SK-N-SH treated with all-trans-retinoic acid at 6 μM for 48 hours (cell line): Measurements from ENCODE around the gene RNH1.

ENCODE experiments used
- ATAC-seq: fragments of 200-7000 bp; cut with Tn5 transposase; 3 replicates; pipeline ENCODE4 v1.9.1; 2020; ENCODE audit warnings: mild to moderate bottlenecking, moderate library complexity
- ARNTL ChIP-seq: fragments of 450-650 bp; formaldehyde crosslinking; IDR thresholded peaks from 2 replicates; pipeline ENCODE4 v1.5.0; 2020; ENCODE audit warnings: low read depth, mild to moderate bottlenecking, moderate library complexity, borderline replicate concordance
- BACH2 ChIP-seq: fragments of 250-450 bp; sonication (Bioruptor Pico); IDR thresholded peaks from 2 replicates; pipeline ENCODE4 v1.9.0; 2021; ENCODE audit warnings: mild to moderate bottlenecking, borderline replicate concordance
- CSDC2 ChIP-seq: fragments of 250-450 bp; sonication (Bioruptor Pico); IDR thresholded peaks from 2 replicates; pipeline ENCODE4 v1.5.0; 2020; ENCODE audit warnings: mild to moderate bottlenecking, moderate library complexity
- CSRNP3 ChIP-seq: fragments of 250-450 bp; sonication (Bioruptor Pico); IDR thresholded peaks from 2 replicates; pipeline ENCODE4 v1.5.1; 2021; ENCODE audit warnings: mild to moderate bottlenecking, moderate library complexity
- ESRRG ChIP-seq: fragments of 250-450 bp; sonication (Bioruptor Pico); IDR thresholded peaks from 2 replicates; pipeline ENCODE4 v1.6.1; 2021; ENCODE audit warnings: mild to moderate bottlenecking
- GLIS3 ChIP-seq: fragments of 250-450 bp; sonication (Bioruptor Pico); IDR thresholded peaks from 2 replicates; pipeline ENCODE4 v1.5.0; 2020; ENCODE audit warnings: mild to moderate bottlenecking, moderate library complexity
- ISL1 ChIP-seq: fragments of 250-450 bp; sonication (Bioruptor Pico); IDR thresholded peaks from 2 replicates; pipeline ENCODE4 v2.1.2; 2022; ENCODE audit warnings: mild to moderate bottlenecking, moderate library complexity
- OSR1 ChIP-seq: fragments of 250-450 bp; sonication (Bioruptor Pico); IDR thresholded peaks from 2 replicates; pipeline ENCODE4 v1.8.0; 2022; ENCODE audit warnings: moderate library complexity, mild to moderate bottlenecking, inconsistent platforms
- POU6F1 ChIP-seq: fragments of 250-450 bp; sonication (Bioruptor Pico); IDR thresholded peaks from 2 replicates; pipeline ENCODE4 v1.8.0; 2021; ENCODE audit warnings: low read depth, mild to moderate bottlenecking, moderate library complexity, borderline replicate concordance
- PPARA ChIP-seq: fragments of 250-450 bp; sonication (Bioruptor Pico); IDR thresholded peaks from 2 replicates; pipeline ENCODE4 v1.5.0; 2020; ENCODE audit warnings: mild to moderate bottlenecking, borderline replicate concordance
- RARB ChIP-seq: fragments of 250-450 bp; sonication (Bioruptor Pico); IDR thresholded peaks from 2 replicates; pipeline ENCODE4 v1.8.0; 2021; ENCODE audit warnings: mild to moderate bottlenecking, moderate library complexity
- SNAI2 ChIP-seq: fragments of 250-450 bp; sonication (Bioruptor Pico); IDR thresholded peaks from 2 replicates; pipeline ENCODE4 v1.5.0; 2020; ENCODE audit warnings: mild to moderate bottlenecking, moderate library complexity
- TCF4 ChIP-seq: fragments of 250-450 bp; sonication (Bioruptor Pico); IDR thresholded peaks from 2 replicates; pipeline ENCODE4 v1.8.0; 2021; ENCODE audit warnings: mild to moderate bottlenecking, moderate library complexity, borderline replicate concordance
- TOX ChIP-seq: fragments of 250-450 bp; sonication (Bioruptor Pico); IDR thresholded peaks from 2 replicates; pipeline ENCODE4 v1.8.0; 2021; ENCODE audit warnings: mild to moderate bottlenecking, moderate library complexity, borderline replicate concordance
- TSHZ2 ChIP-seq: fragments of 250-450 bp; sonication (Bioruptor Pico); IDR thresholded peaks from 2 replicates; pipeline ENCODE4 v1.5.0; 2020; ENCODE audit warnings: mild to moderate bottlenecking, moderate library complexity
- ZC3H10 ChIP-seq: fragments of 250-450 bp; sonication (Bioruptor Pico); IDR thresholded peaks from 2 replicates; pipeline ENCODE4 v1.5.1; 2021; ENCODE audit warnings: mild to moderate bottlenecking, moderate library complexity
- ZFP3 ChIP-seq: fragments of 250-450 bp; sonication (Bioruptor Pico); IDR thresholded peaks from 2 replicates; pipeline ENCODE4 v1.5.0; 2020; ENCODE audit warnings: mild to moderate bottlenecking, moderate library complexity
- ZFP30 ChIP-seq: fragments of 450-650 bp; formaldehyde crosslinking; IDR thresholded peaks from 2 replicates; pipeline ENCODE4 v1.5.0; 2022; ENCODE audit warnings: mild to moderate bottlenecking, moderate library complexity
- ZNF565 ChIP-seq: fragments of 450-650 bp; formaldehyde crosslinking; conservative IDR thresholded peaks from 2 replicates; pipeline ENCODE4 v1.5.0; 2020; ENCODE audit warnings: low read depth, mild to moderate bottlenecking, moderate library complexity
- ZNF70 ChIP-seq: fragments of 450-650 bp; formaldehyde crosslinking; IDR thresholded peaks from 2 replicates; pipeline ENCODE4 v1.5.0; 2020; ENCODE audit warnings: mild to moderate bottlenecking, moderate library complexity
- ZNF8 ChIP-seq: fragments of 450-650 bp; formaldehyde crosslinking; IDR thresholded peaks from 2 replicates; pipeline ENCODE4 v1.5.0; 2020; ENCODE audit warnings: mild to moderate bottlenecking, moderate library complexity
- TF ChIP-seq, protein P1 (sequence below): fragments of 250-450 bp; sonication (Bioruptor Pico); IDR thresholded peaks from 2 replicates; pipeline ENCODE4 v1.5.1; 2020; ENCODE audit warnings: low read depth, mild to moderate bottlenecking, moderate library complexity
- TF ChIP-seq, protein P2 (sequence below): fragments of 250-450 bp; sonication (Bioruptor Pico); IDR thresholded peaks from 2 replicates; pipeline ENCODE4 v1.8.0; 2020; ENCODE audit warnings: mild to moderate bottlenecking, moderate library complexity, borderline replicate concordance

RNH1 gene

GRCh38 chr11:453564-453963, 53.5 kb downstream of the RNH1 start:
- no peak for ATAC-seq
- TF ChIP-seq RARB (CRISPR knock-in tag) (no peak), ZNF70 (CRISPR knock-in tag) (no peak)

- no peak for ATAC-seq
Observed at GRCh38 chr11:452916-453527, 54.0 kb downstream of the RNH1 start.

DNA sequence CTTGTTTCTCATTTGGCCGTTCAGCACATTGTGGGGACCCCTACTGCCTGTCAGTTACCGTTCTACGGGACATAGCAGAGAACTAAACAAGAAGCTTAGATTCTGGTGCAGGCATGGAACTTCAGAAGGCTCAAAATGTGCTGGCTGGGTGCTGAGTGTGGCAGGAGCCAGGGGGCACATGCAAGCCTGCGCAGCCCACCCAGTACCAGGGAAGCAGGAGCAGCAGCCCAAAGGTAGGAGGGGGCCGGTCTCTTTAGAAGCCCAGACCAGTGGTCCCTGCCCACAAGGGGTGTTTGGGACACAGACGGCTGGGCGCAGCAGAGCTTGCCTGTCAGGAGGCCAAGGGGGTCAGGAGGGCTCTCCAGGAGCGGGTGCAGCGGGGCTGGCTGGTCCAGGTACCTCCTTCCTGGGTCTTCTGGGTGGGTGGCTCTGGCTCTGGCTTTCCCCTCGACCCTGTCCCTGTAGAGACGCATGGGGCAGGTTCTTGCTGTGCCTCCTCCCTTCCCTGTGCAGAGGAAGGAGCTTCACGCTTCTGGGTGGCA, 54.8 kb downstream of the RNH1 start:
- no peak for TF ChIP-seq RARB (CRISPR knock-in tag)
- no peak for TF ChIP-seq ZFP30 (CRISPR knock-in tag)
- no peak for TF ChIP-seq ARNTL (CRISPR knock-in tag)
- no peak for TF ChIP-seq SNAI2 (CRISPR knock-in tag)
- no peak for TF ChIP-seq BACH2 (CRISPR knock-in tag)
- no peak for TF ChIP-seq ZNF70 (CRISPR knock-in tag)
- TF ChIP-seq TCF4 = no peak
- TF ChIP-seq TSHZ2 (CRISPR knock-in tag) = no peak
- no peak for TF ChIP-seq PPARA (CRISPR knock-in tag)
- TF ChIP-seq CSRNP3 (CRISPR knock-in tag) = no peak
- TF ChIP-seq ZFP3 = no peak
- TF ChIP-seq TOX (CRISPR knock-in tag) = no peak
- TF ChIP-seq ZNF8 (CRISPR knock-in tag) = no peak
- no peak for TF ChIP-seq ISL1 (CRISPR knock-in tag)
- TF ChIP-seq CSDC2 (CRISPR knock-in tag) = no peak
- no peak for TF ChIP-seq ZC3H10 (CRISPR knock-in tag)
- TF ChIP-seq ESRRG = no peak
- no peak for ATAC-seq

More at GRCh38 chr11:452916-453527, 54.0 kb downstream of the RNH1 start:
- TF ChIP-seq ZFP30 (CRISPR knock-in tag) = no peak
- TF ChIP-seq ZC3H10 (CRISPR knock-in tag) = no peak
- no peak for TF ChIP-seq RARB (CRISPR knock-in tag)
- TF ChIP-seq TOX (CRISPR knock-in tag) = no peak
- no peak for TF ChIP-seq ESRRG
- no peak for TF ChIP-seq ZNF70 (CRISPR knock-in tag)
- TF ChIP-seq ZNF565 (CRISPR knock-in tag) = no peak
- TF ChIP-seq TSHZ2 (CRISPR knock-in tag) = no peak

- ATAC-seq = no peak
- TF ChIP-seq ZNF70 (CRISPR knock-in tag) = no peak
- TF ChIP-seq OSR1 (CRISPR knock-in tag) = no peak
- TF ChIP-seq ZNF8 (CRISPR knock-in tag) = no peak
- TF ChIP-seq, protein P1, sequence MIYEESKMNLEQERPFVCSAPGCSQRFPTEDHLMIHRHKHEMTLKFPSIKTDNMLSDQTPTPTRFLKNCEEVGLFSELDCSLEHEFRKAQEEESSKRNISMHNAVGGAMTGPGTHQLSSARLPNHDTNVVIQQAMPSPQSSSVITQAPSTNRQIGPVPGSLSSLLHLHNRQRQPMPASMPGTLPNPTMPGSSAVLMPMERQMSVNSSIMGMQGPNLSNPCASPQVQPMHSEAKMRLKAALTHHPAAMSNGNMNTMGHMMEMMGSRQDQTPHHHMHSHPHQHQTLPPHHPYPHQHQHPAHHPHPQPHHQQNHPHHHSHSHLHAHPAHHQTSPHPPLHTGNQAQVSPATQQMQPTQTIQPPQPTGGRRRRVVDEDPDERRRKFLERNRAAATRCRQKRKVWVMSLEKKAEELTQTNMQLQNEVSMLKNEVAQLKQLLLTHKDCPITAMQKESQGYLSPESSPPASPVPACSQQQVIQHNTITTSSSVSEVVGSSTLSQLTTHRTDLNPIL (CRISPR knock-in tag) = no peak
- no peak for TF ChIP-seq PPARA (CRISPR knock-in tag)
- no peak for TF ChIP-seq SNAI2 (CRISPR knock-in tag)
- TF ChIP-seq BACH2 (CRISPR knock-in tag) = no peak
- TF ChIP-seq POU6F1 (CRISPR knock-in tag) = no peak
- no peak for TF ChIP-seq ESRRG
- TF ChIP-seq, protein P2, sequence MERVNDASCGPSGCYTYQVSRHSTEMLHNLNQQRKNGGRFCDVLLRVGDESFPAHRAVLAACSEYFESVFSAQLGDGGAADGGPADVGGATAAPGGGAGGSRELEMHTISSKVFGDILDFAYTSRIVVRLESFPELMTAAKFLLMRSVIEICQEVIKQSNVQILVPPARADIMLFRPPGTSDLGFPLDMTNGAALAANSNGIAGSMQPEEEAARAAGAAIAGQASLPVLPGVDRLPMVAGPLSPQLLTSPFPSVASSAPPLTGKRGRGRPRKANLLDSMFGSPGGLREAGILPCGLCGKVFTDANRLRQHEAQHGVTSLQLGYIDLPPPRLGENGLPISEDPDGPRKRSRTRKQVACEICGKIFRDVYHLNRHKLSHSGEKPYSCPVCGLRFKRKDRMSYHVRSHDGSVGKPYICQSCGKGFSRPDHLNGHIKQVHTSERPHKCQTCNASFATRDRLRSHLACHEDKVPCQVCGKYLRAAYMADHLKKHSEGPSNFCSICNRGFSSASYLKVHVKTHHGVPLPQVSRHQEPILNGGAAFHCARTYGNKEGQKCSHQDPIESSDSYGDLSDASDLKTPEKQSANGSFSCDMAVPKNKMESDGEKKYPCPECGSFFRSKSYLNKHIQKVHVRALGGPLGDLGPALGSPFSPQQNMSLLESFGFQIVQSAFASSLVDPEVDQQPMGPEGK = no peak
- no peak for TF ChIP-seq GLIS3 (CRISPR knock-in tag)
- no peak for TF ChIP-seq ZFP3
- TF ChIP-seq CSDC2 (CRISPR knock-in tag) = no peak
- TF ChIP-seq ZFP30 (CRISPR knock-in tag) = no peak
- no peak for TF ChIP-seq ZNF565 (CRISPR knock-in tag)
Observed at GRCh38 chr11:451738-452137, 55.3 kb downstream of the RNH1 start.
